Measurements from ENCODE around the gene SLC30A2.
"Not testable (repeated sequence)": the region's sequence is repeated elsewhere in the genome, so short reads cannot be mapped to it uniquely, and the experiment has no call there.

SLC30A2 gene

GRCh38 chr1:26045722-26046245, at the start of gene SLC30A2:
Gene SLC30A2 (minus strand): TSS chr1:26046118. CDS start chr1:26045896, 222 bp downstream.
- no peak for DNase-seq

GRCh38 chr1:26094677-26095383, 48.9 kb upstream of the SLC30A2 start:
- peak; percentile 9 for DNase-seq

- no peak for DNase-seq
Observed at GRCh38 chr1:26094076-26094669, 48.3 kb upstream of the SLC30A2 start.

GRCh38 chr1:26093569-26093968, 47.7 kb upstream of the SLC30A2 start:
- DNase-seq, result not testable (repeated sequence)

GRCh38 chr1:26092422-26092821, 46.5 kb upstream of the SLC30A2 start:
- DNase-seq, result no peak

- no peak for DNase-seq
Observed at GRCh38 chr1:26090893-26091292, 45.0 kb upstream of the SLC30A2 start.

GRCh38 chr1:26089125-26089524, 43.2 kb upstream of the SLC30A2 start:
- DNase-seq, result no peak

- no peak for DNase-seq
Observed at GRCh38 chr1:26084844-26085243, 38.9 kb upstream of the SLC30A2 start.

GRCh38 chr1:26084091-26084561, 38.2 kb upstream of the SLC30A2 start:
- no peak for DNase-seq

- no peak for DNase-seq
Observed at GRCh38 chr1:26083208-26083607, 37.3 kb upstream of the SLC30A2 start.

GRCh38 chr1:26082020-26082350, 36.1 kb upstream of the SLC30A2 start:
- DNase-seq, result no peak

GRCh38 chr1:26081267-26082019, 35.5 kb upstream of the SLC30A2 start:
- no peak for DNase-seq

GRCh38 chr1:26079960-26080814, 34.3 kb upstream of the SLC30A2 start:
- no peak for DNase-seq

- no peak for DNase-seq
Observed at GRCh38 chr1:26079178-26079563, 33.3 kb upstream of the SLC30A2 start.

GRCh38 chr1:26078286-26079177, 32.6 kb upstream of the SLC30A2 start:
- DNase-seq, result no peak

GRCh38 chr1:26077524-26077923, 31.6 kb upstream of the SLC30A2 start:
- no peak for DNase-seq

- no peak for DNase-seq
Observed at GRCh38 chr1:26075421-26076144, 29.7 kb upstream of the SLC30A2 start.

- DNase-seq, result no peak
Observed at GRCh38 chr1:26072305-26072704, 26.4 kb upstream of the SLC30A2 start.

- DNase-seq, result no peak
Observed at GRCh38 chr1:26070963-26071342, 25.0 kb upstream of the SLC30A2 start.

- no peak for DNase-seq
Observed at GRCh38 chr1:26070296-26070962, 24.5 kb upstream of the SLC30A2 start.

GRCh38 chr1:26069941-26070295, 24.0 kb upstream of the SLC30A2 start:
- no peak for DNase-seq

Data from T1000 (cell line).